ENCODE measurements around the gene SLC5A10.
A peak's percentile ranks its signal among the peaks of the same experiment; 100 is the strongest.
"Not testable (repeated sequence)": the region's sequence is repeated elsewhere in the genome, so short reads cannot be mapped to it uniquely, and the experiment has no call there.

Gene SLC5A10

DNA sequence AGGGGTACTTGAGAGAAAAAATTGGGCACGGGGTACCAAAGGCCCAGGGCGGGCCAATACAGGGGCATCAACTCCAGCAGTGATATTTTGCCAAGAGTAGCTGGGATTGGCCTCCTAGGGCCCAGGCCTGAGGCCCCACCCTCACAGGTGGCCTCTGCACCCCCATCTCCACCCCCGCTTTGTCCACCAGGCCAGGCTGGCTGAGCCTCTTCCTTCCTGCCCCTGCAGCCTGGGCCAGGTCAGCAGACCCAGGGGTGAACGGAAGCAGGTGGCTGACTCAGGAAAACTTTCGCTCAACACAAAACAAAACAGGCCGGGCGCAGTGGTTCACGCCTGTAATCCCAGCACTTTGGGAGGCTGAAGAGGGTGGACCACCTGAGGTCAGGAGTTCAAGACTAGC, 91.1 kb downstream of the SLC5A10 start:
- not testable (repeated sequence) for DNase-seq (ENCODE audit: low read depth)

DNA sequence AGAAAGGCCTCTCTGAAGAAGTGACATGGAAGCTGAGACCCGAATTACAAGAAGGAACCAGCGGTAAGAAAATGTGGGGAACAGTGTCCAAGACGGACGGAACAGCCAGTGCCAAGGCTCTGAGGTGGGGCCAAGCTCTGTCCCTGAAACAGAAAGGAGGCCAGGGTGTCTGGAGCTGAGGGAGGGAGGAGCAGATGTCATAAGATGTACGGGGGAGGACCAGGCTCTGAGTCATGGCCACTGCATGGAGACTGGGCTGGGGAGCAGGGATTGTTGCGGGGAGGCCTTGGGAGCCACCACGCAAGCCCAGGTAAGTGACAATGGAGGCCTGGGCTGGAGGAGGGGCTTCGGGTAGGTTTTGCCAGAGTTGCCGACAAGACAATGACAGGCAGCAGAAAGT, 92.7 kb downstream of the SLC5A10 start:
- not testable (repeated sequence) for DNase-seq (ENCODE audit: low read depth)

DNA sequence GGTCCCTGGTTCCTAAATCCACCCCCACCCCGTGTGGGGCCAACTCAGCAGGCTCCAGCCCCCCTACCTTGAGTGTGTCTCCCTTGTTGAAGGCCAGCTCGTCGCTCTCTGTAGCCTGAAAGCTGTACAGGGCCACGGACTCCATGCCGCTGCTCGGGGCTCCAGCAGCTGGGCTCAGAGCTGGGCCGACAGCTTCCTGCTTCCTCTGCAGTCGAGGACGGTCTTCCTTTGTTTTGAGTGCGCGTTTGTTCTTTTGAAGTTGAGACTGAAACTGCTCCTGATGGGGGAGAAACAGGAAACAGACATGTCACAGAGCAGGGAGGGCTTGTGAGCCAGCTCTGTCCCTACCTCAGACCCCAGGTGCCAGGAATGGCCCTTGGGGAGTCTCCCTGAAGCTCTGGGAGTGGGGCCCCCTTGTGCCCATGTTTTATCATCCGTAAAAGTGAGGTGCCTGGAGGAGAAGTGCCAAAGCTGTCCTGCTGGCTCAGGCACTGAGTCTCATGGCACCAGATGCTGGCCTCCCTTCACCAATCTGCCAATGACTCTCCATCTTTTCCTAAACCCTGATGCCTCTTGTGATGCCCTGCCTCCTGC, 94.9 kb downstream of the SLC5A10 start, which contains the start of gene GRAP:
Gene GRAP (minus strand): TSS at position 176 of the 594 bp plus-strand sequence. CDS start 31 bp downstream, at position 145.
- DNase-seq (ENCODE audit: low read depth): not testable (repeated sequence)

DNA sequence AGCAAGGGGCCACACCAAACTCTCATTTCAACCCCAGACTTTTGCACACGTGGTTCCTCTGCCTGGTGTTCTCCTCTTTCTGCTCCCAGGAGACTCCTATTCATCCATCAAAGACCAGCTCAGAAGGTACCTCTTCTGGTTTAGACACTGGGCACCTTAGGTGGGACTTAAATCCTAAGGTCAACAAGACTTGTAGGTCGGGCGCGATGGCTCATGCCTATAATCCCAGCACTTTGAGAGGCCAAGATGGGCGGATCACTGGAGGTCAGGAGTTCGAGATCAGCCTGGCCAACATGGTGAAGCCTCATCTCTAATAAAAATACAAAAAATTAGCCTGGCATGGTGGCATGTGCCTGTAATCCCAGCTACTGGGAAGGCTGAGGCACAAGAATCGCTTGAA, 95.5 kb downstream of the SLC5A10 start:
- DNase-seq (ENCODE audit: low read depth): not testable (repeated sequence)

DNA sequence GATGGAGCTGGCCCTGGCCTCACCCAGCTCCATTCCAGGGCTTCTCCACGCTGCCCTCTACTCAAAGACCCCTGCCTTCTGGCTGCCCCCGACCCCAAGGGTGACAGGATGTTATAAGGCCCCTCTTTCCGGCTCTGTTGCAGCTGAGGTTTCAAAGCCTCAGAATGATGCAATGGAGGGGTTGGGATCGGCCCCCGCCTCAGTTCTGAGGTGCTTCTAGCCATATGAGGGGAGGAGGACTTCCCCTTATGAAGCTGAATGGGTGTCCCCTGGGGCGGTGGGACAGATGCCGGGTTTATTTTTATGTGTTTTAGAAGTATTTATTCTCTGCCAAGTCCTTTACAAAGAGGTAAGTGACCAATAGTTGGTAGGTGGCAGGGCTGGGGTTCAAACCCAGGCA, 96.9 kb downstream of the SLC5A10 start:
- DNase-seq (ENCODE audit: low read depth): not testable (repeated sequence)

DNA sequence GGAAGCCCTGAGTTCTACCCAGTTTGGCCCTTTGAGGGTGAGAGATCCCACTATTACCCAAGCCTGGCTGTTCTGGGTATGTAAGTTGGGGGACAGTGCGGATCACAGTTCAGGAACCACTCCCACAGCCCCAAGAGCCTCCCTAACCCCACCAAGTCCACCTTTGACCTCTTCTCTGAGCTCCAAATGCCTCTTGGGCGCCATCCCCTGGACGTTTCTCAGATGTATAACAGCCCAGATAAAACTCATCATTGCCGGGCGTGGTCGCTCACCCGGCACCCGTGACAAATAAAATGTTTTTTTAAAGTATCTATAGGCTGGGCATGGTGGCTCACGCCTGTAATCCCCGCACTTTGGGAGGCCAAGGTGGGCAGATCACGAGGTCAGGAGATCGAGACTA, 103.5 kb downstream of the SLC5A10 start:
- DNase-seq (ENCODE audit: low read depth): not testable (repeated sequence)

DNA sequence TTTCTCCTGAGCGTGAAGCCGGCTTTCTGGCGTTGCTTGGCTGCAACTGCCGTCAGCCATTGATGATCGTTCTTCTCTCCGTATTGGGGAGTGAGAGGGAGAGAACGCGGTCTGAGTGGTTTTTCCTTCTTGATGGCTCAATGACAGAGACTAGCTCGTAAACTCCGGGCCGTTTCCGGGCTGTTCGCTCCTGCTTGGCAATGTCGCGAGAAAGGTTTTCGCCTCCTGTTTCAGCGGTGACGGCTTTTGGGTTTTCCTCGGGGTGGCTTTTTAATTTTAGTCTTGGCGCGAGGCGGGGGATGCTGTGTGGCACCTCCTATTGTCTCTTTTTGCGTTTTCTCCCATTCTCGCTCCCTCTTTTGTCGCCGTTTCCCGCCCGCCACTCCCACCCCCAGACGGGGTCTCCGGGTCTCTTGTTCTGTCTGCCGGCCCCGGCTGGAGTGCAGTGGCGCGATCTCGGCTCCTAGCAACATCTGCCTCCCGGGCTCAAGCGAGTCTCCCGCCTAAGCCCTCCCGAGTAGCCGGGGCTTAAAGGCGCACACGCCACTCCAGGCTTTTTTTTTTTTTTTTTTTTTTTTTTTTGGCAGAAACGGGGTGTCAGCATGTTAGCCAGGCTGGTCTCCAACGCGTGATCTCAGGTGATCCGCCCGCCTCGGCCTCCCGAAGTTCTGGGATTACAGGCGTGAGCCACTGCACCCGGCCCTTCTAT, 110.2 kb downstream of the SLC5A10 start:
- not testable (repeated sequence) for DNase-seq (ENCODE audit: low read depth)

DNA sequence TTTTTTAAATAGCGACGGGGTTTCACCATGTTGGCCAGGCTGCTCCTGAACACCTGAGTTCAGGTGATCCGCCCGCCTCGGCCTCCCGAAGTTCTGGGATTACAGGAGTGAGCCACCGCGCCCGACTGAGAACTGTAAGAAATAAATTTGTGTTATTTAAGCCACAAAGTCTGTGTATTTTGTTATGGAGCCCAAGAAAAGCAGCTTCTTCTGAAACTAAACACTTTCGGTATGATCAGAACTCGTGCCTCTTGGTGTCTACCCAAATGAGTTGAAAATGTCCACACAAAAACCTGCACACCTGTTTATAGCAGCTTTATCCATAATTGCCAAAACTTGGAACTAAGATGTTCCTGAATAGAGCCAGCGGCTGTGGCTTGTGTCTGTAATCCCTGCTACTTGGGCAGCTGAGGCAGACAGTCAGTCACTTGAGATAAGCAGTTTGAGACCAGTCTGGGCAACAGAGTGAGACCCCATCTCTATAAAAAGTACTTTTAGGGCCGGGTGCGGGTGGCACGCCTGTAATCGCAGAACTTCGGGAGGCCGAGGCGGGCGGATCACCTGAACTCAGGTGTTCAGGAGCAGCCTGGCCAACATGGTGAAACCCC, 110.9 kb downstream of the SLC5A10 start:
- not testable (repeated sequence) for DNase-seq (ENCODE audit: low read depth)

DNA sequence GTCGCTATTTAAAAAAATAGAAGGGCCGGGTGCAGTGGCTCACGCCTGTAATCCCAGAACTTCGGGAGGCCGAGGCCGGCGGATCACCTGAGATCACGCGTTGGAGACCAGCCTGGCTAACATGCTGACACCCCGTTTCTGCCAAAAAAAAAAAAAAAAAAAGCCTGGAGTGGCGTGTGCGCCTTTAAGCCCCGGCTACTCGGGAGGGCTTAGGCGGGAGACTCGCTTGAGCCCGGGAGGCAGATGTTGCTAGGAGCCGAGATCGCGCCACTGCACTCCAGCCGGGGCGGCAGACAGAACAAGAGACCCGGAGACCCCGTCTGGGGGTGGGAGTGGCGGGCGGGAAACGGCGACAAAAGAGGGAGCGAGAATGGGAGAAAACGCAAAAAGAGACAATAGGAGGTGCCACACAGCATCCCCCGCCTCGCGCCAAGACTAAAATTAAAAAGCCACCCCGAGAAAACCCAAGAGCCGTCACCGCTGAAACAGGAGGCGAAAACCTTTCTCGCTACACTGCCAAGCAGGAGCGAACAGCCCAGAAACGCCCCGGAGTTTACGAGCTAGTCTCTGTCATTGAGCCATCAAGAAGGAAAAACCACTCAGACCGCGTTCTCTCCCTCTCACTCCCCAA, 111.5 kb downstream of the SLC5A10 start:
- DNase-seq (ENCODE audit: low read depth): peak; percentile 79

DNA sequence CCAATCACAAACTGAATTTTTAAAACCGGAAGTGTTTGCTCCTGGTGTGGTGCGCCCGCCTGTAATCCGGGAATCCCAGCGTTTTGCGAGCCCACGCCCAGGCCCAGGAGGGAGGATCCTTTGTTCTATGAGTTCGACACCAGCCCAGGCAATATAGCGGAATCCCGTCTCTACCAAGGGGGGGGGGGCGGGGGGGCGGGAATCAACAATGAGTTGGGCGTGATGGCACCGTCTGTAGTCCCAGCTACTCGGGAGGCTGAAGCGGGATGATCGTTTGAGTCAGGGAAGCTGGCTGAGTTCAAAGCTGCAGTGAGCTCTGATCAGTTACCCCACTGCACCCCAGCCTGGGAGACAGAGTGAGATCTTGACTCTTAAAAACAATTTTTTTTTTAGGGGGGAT, 112.4 kb downstream of the SLC5A10 start:
- DNase-seq (ENCODE audit: low read depth): not testable (repeated sequence)

DNA sequence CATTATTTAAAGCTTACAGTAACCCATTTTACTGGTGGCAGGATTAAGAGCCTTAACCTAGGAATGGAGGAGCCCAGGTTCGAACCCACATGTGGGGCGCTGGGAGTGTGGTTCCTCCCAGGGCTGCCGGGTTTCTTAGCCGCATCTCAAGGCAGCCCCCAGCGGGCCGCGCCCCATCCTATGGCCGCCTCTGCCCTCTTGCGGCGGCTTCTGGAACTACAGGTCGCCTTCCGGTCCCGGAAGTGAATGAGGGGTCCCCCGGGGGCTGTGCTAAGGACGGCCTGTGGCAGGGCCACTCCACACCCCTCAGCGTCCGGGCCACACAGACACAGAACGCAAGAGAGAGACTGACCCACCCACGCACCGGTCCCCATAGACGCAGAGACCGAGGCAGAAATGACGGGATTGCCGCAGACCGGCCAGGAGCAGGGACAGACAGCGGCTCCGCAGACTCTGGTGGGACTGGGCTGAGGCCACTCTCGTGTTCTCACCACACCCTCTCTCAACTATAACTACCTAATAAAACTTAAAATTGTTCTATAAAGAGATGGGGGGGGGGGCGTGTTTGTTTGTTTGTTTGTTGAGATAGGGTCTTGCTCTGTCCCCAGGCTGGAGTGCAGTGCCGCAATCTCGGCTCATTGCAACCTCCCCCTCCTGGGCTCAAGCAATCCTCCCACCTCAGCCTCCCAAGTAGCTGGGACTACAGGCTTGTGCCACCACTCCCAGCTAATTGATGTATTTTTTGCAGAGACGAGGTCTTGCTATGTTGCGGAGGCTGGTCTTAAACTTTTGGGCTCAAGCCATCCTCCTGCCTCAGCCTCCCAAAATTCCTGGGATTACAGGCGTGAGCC, 118.6 kb downstream of the SLC5A10 start:
- DNase-seq (ENCODE audit: low read depth): not testable (repeated sequence)
